PC-9 (cell line): ENCODE results near the gene ICAM3.

ENCODE experiments used
- CTCF ChIP-seq: fragments of 200-600 bp; sonication (generic); conservative IDR thresholded peaks from 2 replicates; pipeline ENCODE4 v1.6.1; 2017; ENCODE audit warnings: mixed run types, antibody characterized with exemption, mild to moderate bottlenecking, moderate library complexity
- EZH2 ChIP-seq: fragments of 200-600 bp; sonication (generic); IDR thresholded peaks from 2 replicates; pipeline ENCODE4 v1.8.0; 2017; ENCODE audit warnings: antibody characterized with exemption, low read depth

GRCh38 chr19:10372690-10373089 lies 33.3 kb upstream of the ICAM3 start:
- TF ChIP-seq CTCF (no peak), EZH2 (no peak)
